Measurements from ENCODE around the gene DLL1.

GRCh38 chr6:170264086-170264485, 26.8 kb downstream of the DLL1 start:
- TF ChIP-seq, protein P1, sequence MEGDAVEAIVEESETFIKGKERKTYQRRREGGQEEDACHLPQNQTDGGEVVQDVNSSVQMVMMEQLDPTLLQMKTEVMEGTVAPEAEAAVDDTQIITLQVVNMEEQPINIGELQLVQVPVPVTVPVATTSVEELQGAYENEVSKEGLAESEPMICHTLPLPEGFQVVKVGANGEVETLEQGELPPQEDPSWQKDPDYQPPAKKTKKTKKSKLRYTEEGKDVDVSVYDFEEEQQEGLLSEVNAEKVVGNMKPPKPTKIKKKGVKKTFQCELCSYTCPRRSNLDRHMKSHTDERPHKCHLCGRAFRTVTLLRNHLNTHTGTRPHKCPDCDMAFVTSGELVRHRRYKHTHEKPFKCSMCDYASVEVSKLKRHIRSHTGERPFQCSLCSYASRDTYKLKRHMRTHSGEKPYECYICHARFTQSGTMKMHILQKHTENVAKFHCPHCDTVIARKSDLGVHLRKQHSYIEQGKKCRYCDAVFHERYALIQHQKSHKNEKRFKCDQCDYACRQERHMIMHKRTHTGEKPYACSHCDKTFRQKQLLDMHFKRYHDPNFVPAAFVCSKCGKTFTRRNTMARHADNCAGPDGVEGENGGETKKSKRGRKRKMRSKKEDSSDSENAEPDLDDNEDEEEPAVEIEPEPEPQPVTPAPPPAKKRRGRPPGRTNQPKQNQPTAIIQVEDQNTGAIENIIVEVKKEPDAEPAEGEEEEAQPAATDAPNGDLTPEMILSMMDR (IDR thresholded peaks at IDR 0.05 in 4 of 5, conservative IDR thresholded peaks at IDR 0.05 in 1 of 5): no peak
- no peak for TF ChIP-seq POLR2A (IDR thresholded peaks at IDR 0.05)

Data from gastrocnemius medialis (tissue), 4 donors.